HG03442 (cell line): ENCODE data around the gene IQCH.
"Not testable (repeated sequence)": the region's sequence is repeated elsewhere in the genome, so short reads cannot be mapped to it uniquely, and the experiment has no call there.

ENCODE experiments used
- ATAC-seq: cut with Tn5 transposase; IDR thresholded peaks from one replicate; pipeline ENCODE4 v1.9.1; 2021; ENCODE audit warnings: mild to moderate bottlenecking, moderate library complexity; ENCODE audit not compliant: unreplicated experiment

Gene IQCH

DNA sequence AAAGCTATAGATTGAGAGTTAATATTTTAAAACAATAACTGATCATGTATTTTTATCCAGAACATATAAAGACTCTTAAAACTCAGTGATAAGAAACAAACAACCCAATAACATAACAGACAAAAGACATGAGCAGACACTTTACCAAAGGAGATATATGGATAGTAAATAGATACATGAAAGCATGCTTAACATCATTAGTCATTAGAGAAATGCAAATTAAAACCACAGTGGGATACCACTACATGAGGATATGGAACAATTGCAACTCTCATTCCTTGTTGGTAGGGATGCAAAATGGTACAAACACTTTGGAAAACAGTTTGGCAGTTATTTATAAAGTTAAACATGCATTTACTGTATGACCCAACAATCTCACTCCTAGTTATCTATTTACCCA lies 95.0 kb downstream of the IQCH start:
- ATAC-seq: no peak

DNA sequence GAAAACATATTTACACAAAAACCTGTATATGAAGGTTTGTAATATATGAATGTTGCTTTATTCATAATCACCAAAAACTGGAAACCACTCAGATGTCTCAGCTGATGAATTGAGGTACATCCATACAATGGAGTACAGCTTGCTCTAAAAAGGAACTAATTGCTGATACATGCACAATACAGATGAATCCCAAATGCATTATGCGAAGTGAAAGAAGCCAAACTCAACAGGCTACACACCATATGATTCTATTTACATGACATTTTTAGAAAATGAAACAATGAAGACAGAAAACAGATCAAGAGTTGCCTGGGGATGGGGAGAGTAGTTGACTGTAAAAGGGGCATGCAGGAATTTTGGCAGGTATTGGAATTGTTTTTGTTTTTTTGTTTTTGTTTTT lies 95.5 kb downstream of the IQCH start:
- ATAC-seq: no peak

DNA sequence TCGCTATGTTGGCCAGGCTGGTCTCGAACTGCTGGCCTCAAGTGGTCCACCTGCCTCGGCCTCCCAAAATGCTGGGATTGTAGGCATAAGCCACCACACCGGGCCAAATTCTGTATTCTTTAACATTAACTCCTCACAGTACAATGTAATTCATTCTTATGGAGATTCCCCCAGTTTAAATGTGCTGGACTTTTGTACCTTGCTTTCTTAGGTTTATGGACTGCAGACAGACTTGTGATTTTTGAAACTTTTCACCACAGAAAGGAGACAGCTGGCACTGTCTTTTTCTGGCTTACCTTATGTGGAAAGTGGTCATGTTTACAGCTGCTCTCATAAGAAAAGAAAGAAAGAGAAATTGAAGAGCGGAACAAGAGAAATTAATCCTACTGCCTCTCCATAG lies 103.8 kb downstream of the IQCH start:
- no peak for ATAC-seq

DNA sequence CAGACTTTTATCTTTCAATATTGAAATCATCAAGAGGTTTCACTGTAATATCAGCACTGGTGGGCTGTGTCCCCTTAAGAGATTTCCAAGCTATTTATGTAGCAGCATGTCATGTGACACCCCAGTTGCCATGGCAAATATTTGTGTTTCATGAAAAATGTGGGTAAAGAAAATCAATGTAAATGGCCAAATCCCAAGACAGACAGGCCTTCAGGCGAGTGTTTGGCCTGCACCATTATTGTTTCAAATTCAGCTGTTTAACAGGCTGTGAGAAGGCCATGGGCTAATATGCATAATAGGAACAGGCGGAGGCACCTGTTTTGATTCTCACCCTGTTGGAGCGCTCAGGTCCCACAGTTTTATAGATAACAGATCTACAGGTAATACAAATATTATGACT lies 104.2 kb downstream of the IQCH start:
- no peak for ATAC-seq

DNA sequence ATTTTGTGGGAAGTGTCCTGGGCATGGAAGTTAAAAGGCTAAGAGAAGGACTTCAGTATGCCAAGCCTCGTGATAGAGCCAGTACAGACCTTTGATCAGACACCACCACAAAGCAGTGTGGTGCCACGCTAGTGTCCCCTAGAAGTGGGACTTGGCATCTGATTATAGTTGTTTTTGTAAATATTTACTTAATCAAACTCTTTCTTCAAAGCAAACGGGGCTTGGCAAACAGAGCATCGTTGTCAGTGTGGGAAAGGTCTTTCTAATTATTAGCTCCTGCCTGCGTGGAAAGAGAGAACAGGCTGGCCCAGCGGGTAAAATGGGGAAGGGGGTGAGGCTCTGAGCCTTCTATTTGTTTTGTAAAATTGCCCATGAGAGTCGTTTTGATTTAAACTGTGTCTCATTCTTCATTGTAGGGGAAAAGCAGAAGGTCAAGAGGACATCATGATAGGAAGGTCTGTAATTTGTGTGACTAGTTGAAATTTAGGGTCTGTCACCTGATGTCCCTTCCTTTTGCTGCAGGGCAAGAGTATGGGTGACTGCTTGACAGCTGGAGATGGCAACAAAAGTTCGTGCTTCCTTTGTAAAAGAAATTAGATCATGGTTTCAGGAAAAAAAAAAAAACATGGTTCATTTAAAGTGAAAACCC lies 105.0 kb downstream of the IQCH start:
- ATAC-seq: no peak

DNA sequence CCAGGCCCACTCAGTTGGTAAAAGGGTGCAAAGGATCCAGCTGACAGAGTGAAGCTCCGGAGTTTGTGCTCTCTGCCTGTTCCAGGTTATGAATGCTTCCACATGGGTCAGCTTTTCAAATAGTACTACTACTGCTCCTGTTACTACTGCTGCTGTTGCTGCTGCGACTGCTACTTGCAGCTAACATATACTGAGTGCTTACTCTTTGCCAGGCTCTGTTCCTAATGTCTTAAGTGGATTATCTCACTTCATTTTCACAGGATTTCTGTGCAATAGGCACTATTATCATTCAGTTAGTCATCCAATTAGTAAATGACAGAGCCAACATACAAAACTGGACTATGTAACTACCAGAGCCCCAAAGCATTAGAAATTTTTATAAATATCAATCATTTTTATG lies 106.5 kb downstream of the IQCH start:
- no peak for ATAC-seq

DNA sequence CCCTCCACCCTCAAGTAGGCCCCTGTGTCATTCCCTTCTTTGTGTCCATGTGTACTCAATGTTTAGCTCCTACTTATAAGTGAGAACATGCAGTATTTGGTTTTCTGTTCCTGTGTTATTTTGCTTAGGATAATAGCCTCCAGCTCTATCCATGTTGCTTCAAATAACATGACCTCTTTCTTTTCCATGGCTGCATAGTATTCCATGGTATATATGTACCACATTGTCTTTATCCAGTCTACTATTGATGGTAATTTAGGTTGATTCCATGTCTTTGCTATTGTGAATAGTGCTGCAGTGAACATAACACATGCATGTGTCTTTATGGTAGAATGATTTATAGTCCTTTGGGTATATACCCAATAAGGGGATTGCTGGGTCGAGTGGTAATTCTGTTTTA lies 109.1 kb downstream of the IQCH start:
- not testable (repeated sequence) for ATAC-seq

DNA sequence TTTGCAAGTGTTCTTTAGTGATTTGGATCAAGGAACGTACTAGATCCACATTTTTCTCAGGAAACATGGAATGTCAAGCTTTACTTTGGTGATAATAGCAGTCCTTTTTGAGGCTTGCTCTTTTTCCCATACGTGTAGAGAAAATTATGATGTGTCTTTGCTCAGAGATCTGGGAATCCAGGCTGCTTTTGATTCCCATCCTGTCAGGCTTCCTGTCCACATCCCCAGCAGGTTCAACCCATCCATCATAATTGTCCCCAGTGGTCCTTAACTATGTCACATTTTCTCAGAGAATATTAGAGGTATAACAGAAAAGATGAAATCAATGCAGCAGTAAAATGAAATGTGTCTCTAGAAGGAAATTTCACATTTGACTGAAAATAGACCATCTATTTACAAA lies 111.4 kb downstream of the IQCH start:
- ATAC-seq: no peak

DNA sequence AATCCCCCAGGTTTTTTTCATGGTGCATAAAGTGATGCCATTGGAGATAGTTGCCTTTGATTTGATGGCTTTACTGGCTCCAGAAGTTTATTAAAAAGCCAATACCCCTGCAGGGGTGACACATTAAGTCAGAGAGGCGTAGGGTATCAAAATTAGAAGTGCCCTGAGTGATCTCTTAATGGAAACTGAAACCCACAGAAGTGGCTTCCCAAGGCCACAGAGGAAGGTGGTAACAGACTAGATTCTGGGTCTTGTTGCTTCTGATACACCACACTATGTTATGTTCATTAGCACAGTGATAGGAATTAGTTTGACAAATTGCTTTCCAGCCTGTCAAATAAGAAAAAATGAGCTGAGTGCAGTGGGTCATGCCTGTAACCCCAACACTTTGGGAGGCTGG lies 112.3 kb downstream of the IQCH start:
- no peak for ATAC-seq

DNA sequence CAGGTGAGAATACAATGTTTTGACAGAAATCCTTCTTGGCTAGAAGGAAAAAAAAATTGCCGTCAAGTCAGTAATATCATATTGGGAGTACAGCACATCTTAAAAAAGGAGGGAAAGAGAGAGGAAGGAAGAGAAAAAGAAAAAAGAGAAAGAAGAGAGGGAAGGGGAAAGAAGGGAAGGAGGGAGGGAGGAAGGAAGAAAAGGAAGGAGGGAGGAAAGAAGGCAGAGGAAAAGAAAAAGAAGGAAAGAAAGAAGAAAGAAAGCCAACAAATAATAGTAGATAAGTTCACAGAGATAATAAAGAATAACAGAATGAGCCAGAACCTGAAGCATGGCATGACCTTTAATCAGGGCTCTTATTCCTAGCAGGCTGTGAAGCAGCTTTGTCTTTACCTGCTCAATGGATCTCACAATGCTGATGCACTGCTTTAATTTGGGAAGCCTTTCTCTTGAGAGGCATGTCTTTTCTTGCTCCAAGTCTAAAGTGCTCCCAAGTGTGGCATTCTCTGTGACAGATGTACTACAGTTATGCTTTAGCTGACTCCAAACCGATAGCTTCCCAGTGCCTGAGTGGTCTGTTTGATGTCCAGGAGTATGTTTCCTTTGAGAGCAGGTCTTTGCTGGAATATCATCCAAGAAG lies 114.9 kb downstream of the IQCH start:
- no peak for ATAC-seq

DNA sequence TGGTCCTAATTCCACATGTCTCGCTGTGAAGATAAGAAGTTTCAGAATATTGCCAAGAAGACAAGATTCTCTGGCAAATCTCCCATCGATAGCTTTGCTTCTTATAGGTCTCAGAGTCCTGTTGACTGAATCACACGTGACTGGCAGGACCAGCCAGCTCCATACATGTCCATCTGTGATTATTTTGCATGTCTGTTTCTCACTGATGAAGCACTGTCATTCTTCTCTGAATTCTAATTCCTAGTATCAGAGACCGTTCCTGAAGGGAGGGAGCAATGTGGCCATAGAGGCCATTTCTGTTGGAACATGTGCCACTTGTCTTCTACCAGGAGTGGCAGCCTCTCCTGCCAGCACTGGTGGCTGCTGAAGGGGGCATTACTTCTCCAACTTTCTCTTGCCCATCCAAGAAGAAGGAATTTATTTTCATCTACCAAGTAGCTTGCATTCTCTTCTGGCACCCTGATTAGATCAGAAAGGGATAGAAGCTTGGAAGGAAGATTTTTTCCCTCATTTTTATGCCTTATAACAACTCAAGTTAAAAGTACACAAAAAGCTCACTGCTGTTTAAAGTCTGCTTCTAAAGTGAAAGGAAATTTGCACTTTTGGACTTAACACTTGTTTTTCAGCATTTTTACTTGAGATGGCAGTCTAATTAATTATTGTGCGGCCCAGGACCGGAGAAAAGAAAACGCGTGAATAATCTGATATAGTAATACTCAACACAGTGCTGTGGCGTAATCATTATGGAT lies 115.8 kb downstream of the IQCH start:
- ATAC-seq: no peak

DNA sequence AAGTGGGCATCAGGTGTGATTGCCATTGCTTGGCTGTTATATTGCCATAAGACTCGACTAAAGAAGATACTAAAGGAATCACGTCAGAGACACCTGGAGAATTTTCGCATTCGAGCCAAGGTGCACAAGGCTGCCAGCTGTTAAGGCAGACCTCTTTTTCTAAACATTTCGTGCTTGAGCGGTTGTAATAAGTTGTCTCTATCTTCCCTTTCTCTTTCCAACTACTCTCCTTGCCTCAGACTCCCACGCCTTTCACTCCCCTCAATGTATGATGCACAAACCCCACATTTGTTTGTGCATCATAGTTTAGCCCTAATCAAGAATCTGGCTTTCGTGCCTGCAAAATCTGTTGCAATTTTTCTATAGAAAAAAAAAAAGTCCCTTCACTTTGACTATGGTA lies 118.0 kb downstream of the IQCH start:
- ATAC-seq: no peak

DNA sequence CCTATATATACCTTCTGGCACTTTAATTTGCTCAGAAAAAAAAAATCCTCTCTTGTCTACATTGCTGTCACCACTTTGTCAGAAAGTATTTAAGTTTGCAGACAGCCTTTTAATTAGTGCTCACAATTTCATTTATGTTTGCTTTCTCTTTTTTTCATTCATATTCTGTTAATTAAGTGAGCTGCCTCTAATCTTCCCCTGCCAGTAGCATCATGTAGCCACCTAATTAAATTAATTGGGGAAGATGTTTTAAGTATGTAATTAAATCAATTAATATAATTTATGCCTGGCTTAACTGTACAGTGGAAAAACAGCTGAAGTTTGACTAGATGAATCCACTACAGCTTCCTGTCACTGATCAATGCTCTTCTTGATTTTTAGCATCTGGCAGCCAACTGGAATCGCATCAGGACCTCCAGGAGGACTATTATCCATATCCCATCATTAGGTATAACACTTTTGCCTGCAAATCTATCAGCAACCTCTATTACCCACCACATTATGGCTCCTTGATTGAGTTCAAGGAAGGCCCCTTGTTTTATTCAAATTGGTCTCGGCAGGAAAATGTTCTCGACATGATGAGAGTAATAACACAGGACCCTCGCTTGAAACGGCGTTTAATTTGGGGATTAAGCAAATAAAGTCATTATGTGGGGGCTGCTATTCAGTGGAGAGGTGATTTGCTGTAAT lies 118.5 kb downstream of the IQCH start:
- no peak for ATAC-seq

DNA sequence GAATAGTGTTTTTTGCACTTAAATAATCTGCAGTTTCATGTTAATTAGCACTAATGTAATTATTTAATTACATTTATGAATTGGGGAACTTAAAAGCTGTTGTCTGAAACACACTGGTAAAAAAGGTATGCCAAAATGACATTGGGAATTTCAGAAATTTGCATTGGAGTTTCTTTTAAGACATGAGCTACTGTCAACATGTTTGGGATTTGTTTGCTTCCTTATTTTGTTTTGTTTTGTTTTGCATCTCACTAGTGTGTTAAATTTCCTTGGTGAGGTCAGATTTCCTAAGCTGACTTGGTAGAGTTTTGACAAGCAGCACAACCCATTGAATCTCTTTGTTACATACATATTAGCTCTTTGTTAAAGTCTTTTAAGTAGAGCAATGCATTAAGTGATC lies 119.4 kb downstream of the IQCH start:
- ATAC-seq: no peak

DNA sequence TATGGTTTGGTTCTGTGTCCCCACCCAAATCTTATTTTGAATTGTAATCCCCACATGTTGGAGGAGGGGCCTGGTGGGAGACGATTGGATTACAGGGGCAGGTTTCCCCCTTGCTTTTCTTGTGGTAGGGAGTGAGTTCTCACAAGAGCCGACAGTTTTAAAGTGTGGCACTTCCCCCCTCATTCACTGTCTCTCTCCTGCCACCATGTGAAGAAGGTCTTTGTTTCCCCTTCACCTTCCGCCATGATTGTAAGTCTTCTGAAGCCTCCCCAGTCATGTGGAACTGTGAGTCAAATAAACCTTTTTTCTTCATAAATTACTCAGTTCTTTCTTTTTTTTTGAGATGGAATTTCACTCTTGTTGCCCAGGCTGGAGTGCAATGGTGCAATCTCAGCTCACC lies 124.9 kb downstream of the IQCH start:
- ATAC-seq: no peak

DNA sequence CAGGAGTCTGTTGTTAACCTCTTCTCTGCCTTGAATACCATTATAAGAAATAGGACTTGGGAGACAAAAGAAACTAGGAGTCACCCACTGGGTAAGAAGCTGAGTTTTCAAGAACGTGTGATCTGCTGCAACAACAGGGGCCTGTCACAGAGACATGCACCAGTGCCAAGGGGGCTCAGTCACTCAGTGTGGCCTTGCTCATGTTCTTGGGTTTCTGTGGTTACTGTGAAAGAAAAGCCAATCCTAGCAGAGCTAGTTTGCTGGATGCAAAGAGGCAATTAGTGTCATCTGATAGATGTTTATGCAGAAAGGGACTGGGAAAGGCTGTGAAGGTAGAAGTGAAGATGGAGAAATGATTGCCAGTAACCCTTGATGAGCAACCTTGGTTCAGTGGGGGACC lies 126.3 kb downstream of the IQCH start:
- no peak for ATAC-seq

DNA sequence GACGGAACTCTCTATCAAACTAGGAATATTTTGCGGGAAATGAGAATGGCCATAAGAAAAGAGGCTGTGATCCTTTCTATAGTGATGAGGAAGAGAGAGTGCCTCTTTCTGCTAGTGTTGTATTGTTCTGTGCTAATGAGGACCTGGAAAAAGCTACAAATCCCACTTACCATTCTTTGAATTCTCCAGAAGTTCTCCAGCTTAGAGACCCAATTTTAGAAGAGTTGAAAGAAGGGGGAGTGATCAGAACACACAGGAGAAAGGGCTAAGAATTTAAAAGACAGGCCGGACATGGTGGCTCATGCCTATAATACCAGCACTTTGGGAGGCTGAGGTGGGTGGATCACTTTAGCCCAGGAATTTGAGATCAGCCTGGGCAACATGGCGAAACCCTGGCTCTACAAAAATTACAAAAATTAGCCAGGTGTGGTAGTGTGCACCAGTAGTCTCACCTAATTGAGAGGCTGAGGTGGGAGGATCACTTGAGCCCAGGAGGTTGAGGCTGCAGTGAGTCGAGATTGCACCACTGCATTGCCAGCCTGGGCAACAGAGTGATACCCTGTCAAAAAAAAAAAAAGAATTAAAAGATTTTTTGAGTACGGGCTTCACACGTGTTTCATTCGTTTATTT lies 126.9 kb downstream of the IQCH start:
- ATAC-seq: no peak

DNA sequence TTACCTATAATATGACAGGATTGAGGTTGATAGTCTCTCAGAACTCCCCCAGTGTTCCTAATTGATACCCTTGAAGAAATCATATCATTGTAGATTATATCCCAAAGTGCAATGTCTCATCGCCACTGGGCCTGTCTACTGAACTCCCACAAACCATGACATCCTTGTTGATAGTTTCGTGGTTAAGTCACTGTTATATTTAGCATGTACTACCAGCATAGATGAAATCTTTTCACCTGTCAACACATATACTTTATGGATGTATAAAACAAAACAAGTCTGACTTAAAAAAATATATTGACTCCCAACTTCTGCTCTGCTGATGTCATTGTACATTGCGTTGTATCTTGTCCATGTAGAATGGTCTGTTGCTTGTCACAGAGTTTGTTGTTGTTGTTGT lies 128.1 kb downstream of the IQCH start:
- no peak for ATAC-seq

DNA sequence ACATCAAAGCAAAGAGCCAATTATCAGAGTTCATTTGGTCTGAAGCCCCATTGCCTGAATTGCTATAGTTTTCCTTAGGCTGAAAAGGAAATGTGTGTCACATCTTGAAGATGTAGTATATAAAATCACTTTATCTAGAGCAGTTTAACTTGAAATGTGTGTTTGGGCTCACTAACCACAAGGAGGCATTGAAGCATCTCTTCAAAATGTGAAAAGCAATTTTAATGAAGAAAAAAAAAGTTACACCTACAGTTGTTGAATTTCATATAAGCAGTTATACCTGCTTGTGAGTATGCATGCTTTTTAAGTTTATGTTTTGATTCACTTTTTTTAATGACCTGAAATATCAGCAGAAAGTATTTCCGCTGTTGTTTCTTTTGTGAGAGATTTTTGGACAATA lies 129.3 kb downstream of the IQCH start:
- ATAC-seq: no peak

DNA sequence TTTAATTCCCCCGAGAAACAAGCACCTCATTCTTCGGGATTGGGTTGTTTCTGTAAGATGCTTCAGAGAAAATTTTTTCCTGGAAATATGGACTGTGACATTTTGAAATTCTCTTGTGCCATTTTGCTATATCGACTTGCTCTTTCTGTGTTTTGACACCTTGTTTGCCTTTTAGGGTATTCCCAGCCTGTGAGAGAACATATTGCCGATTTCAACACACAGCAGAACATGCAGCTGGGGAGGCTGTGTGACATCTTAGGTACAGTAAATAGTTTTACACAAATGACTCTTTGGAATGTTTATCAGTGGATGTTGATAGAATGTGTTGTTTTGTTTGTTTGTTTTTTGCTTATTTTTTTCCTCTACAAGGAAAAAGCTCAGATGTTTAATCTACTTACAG lies 130.2 kb downstream of the IQCH start:
- ATAC-seq: no peak

DNA sequence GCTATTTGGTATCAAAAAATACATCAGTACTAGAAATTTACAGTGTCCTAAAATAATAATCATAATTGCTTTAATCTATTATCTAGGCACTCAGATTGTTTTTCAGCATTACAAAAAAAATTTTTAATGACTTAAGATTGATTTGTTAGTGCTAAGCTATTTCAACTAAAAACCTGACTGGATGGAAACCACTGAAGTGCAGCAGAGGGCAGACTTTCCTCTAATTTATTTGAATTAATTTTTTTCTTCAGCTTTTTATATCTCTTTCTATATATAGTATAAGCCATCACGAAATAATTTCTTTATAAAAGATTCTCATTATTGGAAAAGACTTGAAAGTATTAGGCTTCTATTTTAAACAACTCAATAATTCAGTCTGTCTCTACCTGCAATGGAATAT lies 131.4 kb downstream of the IQCH start:
- no peak for ATAC-seq
